Endothelial cell of umbilical vein (primary cell): ENCODE results near the gene NCS1. TPM values are rescaled to one million over a fixed set of nuclear protein-coding genes. Genes with fewer than 3 reads are reported as not detected.

Experiments used
- BruUV-seq: library from RNA; stranded (reverse); fragments of 400-500 nt; replicated peaks from 2 replicates; lab custom pipeline; 2021; lab: Mats Ljungman, UMichigan
- CTCF ChIA-PET: fragments of 300-600, 350-600 bp; sonication (Branson Sonifier 250); formaldehyde crosslinking; loops from one replicate; lab custom pipeline; 2021; ENCODE audit warnings: antibody characterized with exemption, inconsistent platforms; lab: Charles Lee
- POLR2A ChIA-PET: fragments of 300-600, 350-600 bp; sonication (Branson Sonifier 250); formaldehyde crosslinking; loops from one replicate; lab custom pipeline; 2021; ENCODE audit warnings: antibody characterized with exemption, inconsistent platforms; lab: Charles Lee
- DNase-seq: peaks from one replicate; pipeline ENCODE4 v3.0.0-alpha.2; 2011; ENCODE audit warnings: low read depth, low spot score
- FAIRE-seq: peaks from 2 replicates; lab custom pipeline; 2011; peaks lifted over from hg19 to GRCh38; lab: Jason Lieb, UNC
- H2AFZ ChIP-seq: 2 replicates; pipeline ENCODE4 v1.6.0; 2012; ENCODE audit warnings: low read depth, low read length, control low read depth, inconsistent platforms
- H3K27ac ChIP-seq: 2 replicates; pipeline ENCODE4 v1.5.1; 2011; ENCODE audit warnings: low read depth, mild to moderate bottlenecking, control low read depth, low read length, moderate library complexity; ENCODE audit not compliant: insufficient read depth
- H3K27me3 ChIP-seq, 2 experiments: 2 replicates each; pipeline versions ENCODE4 v1.6.0 to v1.6.1; 2011; ENCODE audit warnings: low read length in 2 of 2, mixed read lengths in 1 of 2; ENCODE audit not compliant: control insufficient read depth in 2 of 2, insufficient read depth in 2 of 2
- H3K36me3 ChIP-seq, 2 experiments: 2 replicates in 1 of 2; 3 replicates in 1 of 2; pipeline ENCODE4 v1.5.1; 2011; ENCODE audit warnings: low read length in 2 of 2, mild to moderate bottlenecking in 1 of 2, moderate library complexity in 1 of 2; ENCODE audit not compliant: control insufficient read depth in 2 of 2, insufficient read depth in 2 of 2; ENCODE audit errors: extremely low read depth in 1 of 2
- H3K4me1 ChIP-seq: 3 replicates; pipeline ENCODE4 v1.5.1; 2011; ENCODE audit warnings: mild to moderate bottlenecking, low read length; ENCODE audit not compliant: control insufficient read depth, insufficient read depth; ENCODE audit errors: extremely low read depth
- H3K4me2 ChIP-seq: 2 replicates; pipeline ENCODE4 v1.6.1; 2011; ENCODE audit warnings: low read length, control low read depth, mixed read lengths; ENCODE audit not compliant: insufficient read depth
- H3K4me3 ChIP-seq, 3 experiments: fragments of 200-600 bp in 1 of 3; sonication (generic), shearing (Covaris generic) in 1 of 3; replicated peaks in 1 of 3; 2 replicates each; pipeline ENCODE4 v1.5.1; 2011 to 2016; ENCODE audit warnings: control low read depth in 3 of 3, low read length in 3 of 3, mild to moderate bottlenecking in 2 of 3, inconsistent platforms in 1 of 3, low read depth in 1 of 3, moderate library complexity in 1 of 3; ENCODE audit not compliant: insufficient read depth in 1 of 3
- H3K79me2 ChIP-seq: 2 replicates; pipeline ENCODE4 v1.6.0; 2012; ENCODE audit warnings: low read length, inconsistent platforms; ENCODE audit not compliant: control insufficient read depth, insufficient read depth
- H3K9ac ChIP-seq: replicated peaks from 2 replicates; pipeline ENCODE3; 2011; ENCODE audit warnings: low read length, control low read depth; ENCODE audit not compliant: insufficient read depth; ENCODE audit errors: extremely low read depth
- H3K9me1 ChIP-seq: replicated peaks from 3 replicates; pipeline ENCODE4 v1.6.0; 2011; ENCODE audit warnings: mild to moderate bottlenecking, low read length; ENCODE audit not compliant: control insufficient read depth, insufficient read depth; ENCODE audit errors: extremely low read depth
- H3K9me3 ChIP-seq: replicated peaks from 2 replicates; pipeline ENCODE4 v1.5.1; 2012; ENCODE audit warnings: low read length, inconsistent platforms; ENCODE audit not compliant: control insufficient read depth, insufficient read depth
- H4K20me1 ChIP-seq: replicated peaks from 2 replicates; pipeline ENCODE3; 2011; ENCODE audit warnings: mild to moderate bottlenecking, low read length; ENCODE audit not compliant: control insufficient read depth, insufficient read depth; ENCODE audit errors: extremely low read depth
- EZH2 ChIP-seq: IDR thresholded peaks from 2 replicates; pipeline ENCODE4 v1.6.1; 2012; ENCODE audit warnings: borderline replicate concordance, low read depth, mild to moderate bottlenecking, moderate library complexity, low read length, inconsistent platforms; ENCODE audit not compliant: severe bottlenecking
- FOS ChIP-seq: IDR thresholded peaks from 2 replicates; pipeline ENCODE4 v1.6.1; 2011; ENCODE audit warnings: mild to moderate bottlenecking, low read length, moderate library complexity, borderline replicate concordance; ENCODE audit not compliant: insufficient read depth
- GATA2 ChIP-seq: IDR thresholded peaks from 2 replicates; pipeline ENCODE4 v1.7.0; 2011; ENCODE audit warnings: low read depth, mild to moderate bottlenecking, moderate library complexity, mixed read lengths, low read length; ENCODE audit not compliant: insufficient read length, insufficient read depth
- JUN ChIP-seq: IDR thresholded peaks from 2 replicates; pipeline ENCODE4 v1.6.1; 2011; ENCODE audit warnings: borderline replicate concordance, low read depth; ENCODE audit not compliant: insufficient read length, insufficient read depth
- MYC ChIP-seq: IDR thresholded peaks from one replicate; pipeline ENCODE4 v1.6.1; 2011; ENCODE audit warnings: mild to moderate bottlenecking, low read depth, low read length
- POLR2A ChIP-seq: IDR thresholded peaks from 2 replicates; pipeline ENCODE4 v1.6.1; 2012; ENCODE audit warnings: low read depth, mild to moderate bottlenecking, control low read depth, low read length
- POLR2AphosphoS5 ChIP-seq: IDR thresholded peaks from 2 replicates; pipeline ENCODE4 v1.6.1; 2012; ENCODE audit warnings: low read depth, mild to moderate bottlenecking, control low read depth, low read length, moderate library complexity; ENCODE audit not compliant: insufficient read depth
- dilution Hi-C: fragments of 300-500 bp; cut with MboI; formaldehyde crosslinking; loops from one replicate; pipeline ENCODE4 v1.15.0; 2019; ENCODE audit warnings: low sequenced_read_pairs; ENCODE audit not compliant: extremely low pct_ligation_motif_present
- intact Hi-C: fragments of 100-400 bp; cut with micrococcal nuclease; formaldehyde crosslinking; loops from one replicate; pipeline ENCODE4 v1.10.0; 2022
- polyA plus RNA-seq, 4 experiments: library from polyadenylated mRNA; depleted of rRNA in 3 of 4; stranded (reverse) in 3 of 4; unstranded in 1 of 4; fragments of >200 nt; gene quantifications; 2 replicates each; pipeline versions ENCODE4 v1.2.1 to v1.2.3, GENCODE V29; 2011 to 2012; ENCODE audit warnings: missing spikeins in 1 of 4
- total RNA-seq: library from RNA; stranded (reverse); gene quantifications from 2 replicates; pipeline ENCODE4 v1.2.3, GENCODE V29; 2021
- TF ChIP-seq, protein P1 (sequence below), 2 donors: IDR thresholded peaks; 1 replicate in 1 of 2; 2 replicates in 1 of 2; pipeline ENCODE4 v1.5.1; 2011; ENCODE audit warnings: low read length in 2 of 2, mild to moderate bottlenecking in 2 of 2, moderate library complexity in 2 of 2, control low read depth in 1 of 2, inconsistent platforms in 1 of 2, low read depth in 1 of 2; ENCODE audit not compliant: insufficient read depth in 1 of 2; ENCODE audit errors: extremely low read depth in 1 of 2
- TF ChIP-seq, protein P2 (sequence below): IDR thresholded peaks from 2 replicates; pipeline ENCODE4 v1.6.1; 2011; ENCODE audit not compliant: insufficient read depth, insufficient read length

The NCS1 gene
- total and polyA plus RNA-seq, 2 donors (not counting 3 experiments of a cell fraction or from before 2014, with no cell fraction given) = 53.6 to 77.4 TPM

DNA sequence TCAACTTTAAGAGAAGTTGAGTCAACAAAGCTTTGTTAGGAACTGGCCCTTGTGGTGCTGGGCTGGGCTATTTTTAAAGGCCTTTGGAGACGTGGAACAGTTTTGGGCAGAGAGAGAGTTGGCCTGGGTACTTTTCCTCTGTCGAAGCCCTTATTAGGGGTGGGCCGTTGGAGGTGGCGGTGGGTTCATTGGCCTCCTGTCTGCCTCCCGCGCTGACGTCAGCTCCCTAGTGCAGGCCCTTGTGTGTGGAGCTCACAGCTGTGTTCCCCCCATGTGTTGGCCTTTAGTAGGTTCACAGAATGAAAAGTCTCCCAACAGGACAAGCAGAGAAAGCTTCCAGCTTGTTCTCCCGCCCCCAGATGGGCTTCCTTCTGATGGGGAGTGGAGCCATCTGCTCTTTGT lies 2.7 kb downstream of the NCS1 start:
- peaks cover 57% of the 10 kb centered on the region for H3K79me2 ChIP-seq
- no peak overlapping the region for H3K4me3 ChIP-seq
- dilution Hi-C loops (no loop called here), intact Hi-C loops (no loop called here)
- H3K4me1 ChIP-seq = peaks cover 9% of the 10 kb centered on the region
- ChIA-PET POLR2A (no interaction called here), CTCF (interaction anchor here (0.7 to 1.4 kb wide), 3 partner anchors 8 to 61 kb away, joined by 3 to 4 read pairs (median 4); no protein-coding TSS in a partner anchor)
- FAIRE-seq (no peak), DNase-seq (no peak)
- BruUV-seq = no TSS peak
- H3K9ac ChIP-seq = no peak overlapping the region
- TF ChIP-seq POLR2A (no peak), EZH2 (no peak), JUN (no peak), GATA2 (no peak), POLR2AphosphoS5 (no peak), MYC (no peak), FOS (no peak)
- TF ChIP-seq, protein P1, sequence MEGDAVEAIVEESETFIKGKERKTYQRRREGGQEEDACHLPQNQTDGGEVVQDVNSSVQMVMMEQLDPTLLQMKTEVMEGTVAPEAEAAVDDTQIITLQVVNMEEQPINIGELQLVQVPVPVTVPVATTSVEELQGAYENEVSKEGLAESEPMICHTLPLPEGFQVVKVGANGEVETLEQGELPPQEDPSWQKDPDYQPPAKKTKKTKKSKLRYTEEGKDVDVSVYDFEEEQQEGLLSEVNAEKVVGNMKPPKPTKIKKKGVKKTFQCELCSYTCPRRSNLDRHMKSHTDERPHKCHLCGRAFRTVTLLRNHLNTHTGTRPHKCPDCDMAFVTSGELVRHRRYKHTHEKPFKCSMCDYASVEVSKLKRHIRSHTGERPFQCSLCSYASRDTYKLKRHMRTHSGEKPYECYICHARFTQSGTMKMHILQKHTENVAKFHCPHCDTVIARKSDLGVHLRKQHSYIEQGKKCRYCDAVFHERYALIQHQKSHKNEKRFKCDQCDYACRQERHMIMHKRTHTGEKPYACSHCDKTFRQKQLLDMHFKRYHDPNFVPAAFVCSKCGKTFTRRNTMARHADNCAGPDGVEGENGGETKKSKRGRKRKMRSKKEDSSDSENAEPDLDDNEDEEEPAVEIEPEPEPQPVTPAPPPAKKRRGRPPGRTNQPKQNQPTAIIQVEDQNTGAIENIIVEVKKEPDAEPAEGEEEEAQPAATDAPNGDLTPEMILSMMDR (IDR thresholded peaks at IDR 0.05; ENCODE audit: extremely low read depth in 1 of 2, insufficient read depth in 1 of 2, low read depth in 1 of 2, low read length in 2 of 2) = no peak
- TF ChIP-seq, protein P2, sequence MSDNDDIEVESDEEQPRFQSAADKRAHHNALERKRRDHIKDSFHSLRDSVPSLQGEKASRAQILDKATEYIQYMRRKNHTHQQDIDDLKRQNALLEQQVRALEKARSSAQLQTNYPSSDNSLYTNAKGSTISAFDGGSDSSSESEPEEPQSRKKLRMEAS = no peak
- H4K20me1 ChIP-seq = no peaks in the 10 kb centered on the region
- H3K36me3 ChIP-seq = peaks cover 0 to 4% of the 10 kb centered on the region in 2 experiments
- H3K9me1 ChIP-seq = no peaks in the 10 kb centered on the region
- H3K9me3 ChIP-seq = no peaks in the 10 kb centered on the region
- no peaks in the 10 kb centered on the region for H3K27me3 ChIP-seq
- H2AFZ ChIP-seq = no peak overlapping the region
- H3K27ac ChIP-seq = no peak overlapping the region
- no peak overlapping the region for H3K4me2 ChIP-seq
